OCI-LY7 (cell line): ENCODE data around the gene DCLK1. TPM values are rescaled to one million over a fixed set of nuclear protein-coding genes. Genes with fewer than 3 reads are reported as not detected.

Source experiments
- BruUV-seq: library from RNA; stranded (reverse); fragments of 400-500 nt; replicated peaks from 2 replicates; lab custom pipeline; 2021; lab: Mats Ljungman, UMichigan
- CTCF ChIA-PET: fragments of 300-600 bp; sonication (Branson Sonifier 250); formaldehyde crosslinking; loops from one replicate; lab custom pipeline; 2022; ENCODE audit warnings: antibody characterized with exemption; ENCODE audit not compliant: unreplicated experiment; lab: Charles Lee
- POLR2A ChIA-PET: fragments of 300-600 bp; sonication (Branson Sonifier 250); formaldehyde crosslinking; loops from one replicate; lab custom pipeline; 2022; ENCODE audit warnings: antibody characterized with exemption; lab: Charles Lee
- DNase-seq: peaks from one replicate; pipeline ENCODE4 v3.0.0-alpha.2; 2015; ENCODE audit warnings: low spot score
- H2AFZ ChIP-seq: fragments of 200-600 bp; sonication (generic), shearing (Covaris generic); 2 replicates; pipeline ENCODE4 v1.6.1; 2014; ENCODE audit warnings: mild to moderate bottlenecking, antibody characterized with exemption, low read length, moderate library complexity
- H3K27ac ChIP-seq: fragments of 200-600 bp; sonication (generic); 2 replicates; pipeline ENCODE4 v1.5.1; 2014; ENCODE audit warnings: mixed run types, low read depth, mild to moderate bottlenecking, moderate library complexity, low read length, inconsistent platforms; ENCODE audit not compliant: poor library complexity, severe bottlenecking
- H3K36me3 ChIP-seq: fragments of 200-600 bp; sonication (generic); 2 replicates; pipeline ENCODE4 v1.6.1; 2014; ENCODE audit warnings: mild to moderate bottlenecking, antibody characterized with exemption, low read length, moderate library complexity, mixed read lengths; ENCODE audit not compliant: insufficient read depth
- H3K4me1 ChIP-seq: fragments of 200-600 bp; sonication (generic); 2 replicates; pipeline ENCODE4 v1.5.1; 2014; ENCODE audit warnings: mild to moderate bottlenecking, low read length; ENCODE audit not compliant: insufficient read depth, poor library complexity, severe bottlenecking
- H3K4me2 ChIP-seq: fragments of 200-600 bp; sonication (generic); 2 replicates; pipeline ENCODE4 v1.6.1; 2014; ENCODE audit warnings: mild to moderate bottlenecking, low read length
- H3K4me3 ChIP-seq: fragments of 200-600 bp; sonication (generic); 2 replicates; pipeline ENCODE4 v1.5.1; 2014; ENCODE audit warnings: mild to moderate bottlenecking, low read depth, low read length; ENCODE audit not compliant: poor library complexity, severe bottlenecking
- H3K79me2 ChIP-seq: fragments of 200-600 bp; sonication (generic); 2 replicates; pipeline ENCODE4 v1.6.1; 2016; ENCODE audit warnings: low read depth, mild to moderate bottlenecking, low read length, moderate library complexity, mixed read lengths; ENCODE audit not compliant: insufficient read depth
- H3K9me2 ChIP-seq: fragments of 200-600 bp; sonication (generic); 2 replicates; pipeline ENCODE4 v1.6.1; 2016; ENCODE audit warnings: mild to moderate bottlenecking, low read length, mixed read lengths; ENCODE audit not compliant: insufficient read depth
- H3K9me3 ChIP-seq: fragments of 200-600 bp; sonication (generic); 2 replicates; pipeline ENCODE4 v1.6.1; 2014; ENCODE audit warnings: mild to moderate bottlenecking, mixed run types, low read length, mixed read lengths
- H4K20me1 ChIP-seq: fragments of 200-600 bp; sonication (generic); 2 replicates; pipeline ENCODE4 v1.6.1; 2014; ENCODE audit warnings: mild to moderate bottlenecking, antibody characterized with exemption, low read length, moderate library complexity, mixed read lengths; ENCODE audit not compliant: insufficient read depth
- EZH2phosphoT487 ChIP-seq: fragments of 200-600 bp; sonication (generic); IDR thresholded peaks from 2 replicates; pipeline ENCODE4 v1.6.1; 2018; ENCODE audit warnings: low read depth, borderline replicate concordance, mild to moderate bottlenecking, mixed run types, antibody characterized with exemption, low read length, moderate library complexity, mixed read lengths
- intact Hi-C: fragments of 100-400 bp; cut with micrococcal nuclease; formaldehyde crosslinking; loops from one replicate; pipeline ENCODE4 v1.10.0; 2022; ENCODE audit not compliant: unreplicated experiment
- total RNA-seq, 2 experiments: library from RNA; depleted of rRNA in 1 of 2; stranded (reverse); fragments of >200 nt in 1 of 2; shearing (Covaris generic) in 1 of 2; gene quantifications; 2 replicates each; pipeline ENCODE4 v1.2.3, GENCODE V29; 2014 to 2022
- TF ChIP-seq, protein P1 (sequence below): fragments of 200-600 bp; sonication (generic); conservative IDR thresholded peaks from 2 replicates; pipeline ENCODE4 v1.5.1; 2014; ENCODE audit warnings: mild to moderate bottlenecking, antibody characterized with exemption, low read length, moderate library complexity, mixed read lengths

DCLK1 gene
- total RNA-seq, 2 experiments from 2014 or later = not detected

DNA sequence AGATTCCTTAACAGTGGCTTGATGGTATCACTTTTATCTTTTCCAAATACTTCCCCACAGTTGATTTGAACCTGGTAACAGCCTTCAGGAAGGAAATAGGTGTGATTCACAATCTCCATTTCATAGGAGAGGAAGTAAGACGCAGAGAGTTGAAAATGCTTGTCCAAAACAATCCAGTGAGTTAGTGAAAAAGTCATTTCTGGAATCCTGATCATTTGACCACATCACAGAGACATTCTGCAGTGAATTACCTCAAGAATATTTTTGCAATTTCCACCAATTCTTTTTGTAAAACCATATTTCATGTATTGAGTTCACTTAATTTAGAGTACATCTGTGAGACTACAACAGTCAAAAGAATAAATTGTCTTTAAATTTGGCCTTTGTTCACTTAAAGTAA, 292.8 kb downstream of the DCLK1 start:
- CTCF ChIA-PET = no interaction called here
- no peak overlapping the region for H3K4me3 ChIP-seq
- no TSS peak for BruUV-seq
- DNase-seq = no peak
- no peaks in the 10 kb centered on the region for H3K9me2 ChIP-seq
- H2AFZ ChIP-seq = no peak overlapping the region
- H3K4me1 ChIP-seq = no peaks in the 10 kb centered on the region
- no peak overlapping the region for H3K4me2 ChIP-seq
- intact Hi-C loops = no loop called here
- no peaks in the 10 kb centered on the region for H3K9me3 ChIP-seq
- no peaks in the 10 kb centered on the region for H4K20me1 ChIP-seq
- H3K36me3 ChIP-seq = no peaks in the 10 kb centered on the region
- POLR2A ChIA-PET = no interaction called here
- no peak overlapping the region for H3K27ac ChIP-seq
- no peaks in the 10 kb centered on the region for H3K79me2 ChIP-seq
- TF ChIP-seq EZH2phosphoT487 = no peak
- TF ChIP-seq, protein P1, sequence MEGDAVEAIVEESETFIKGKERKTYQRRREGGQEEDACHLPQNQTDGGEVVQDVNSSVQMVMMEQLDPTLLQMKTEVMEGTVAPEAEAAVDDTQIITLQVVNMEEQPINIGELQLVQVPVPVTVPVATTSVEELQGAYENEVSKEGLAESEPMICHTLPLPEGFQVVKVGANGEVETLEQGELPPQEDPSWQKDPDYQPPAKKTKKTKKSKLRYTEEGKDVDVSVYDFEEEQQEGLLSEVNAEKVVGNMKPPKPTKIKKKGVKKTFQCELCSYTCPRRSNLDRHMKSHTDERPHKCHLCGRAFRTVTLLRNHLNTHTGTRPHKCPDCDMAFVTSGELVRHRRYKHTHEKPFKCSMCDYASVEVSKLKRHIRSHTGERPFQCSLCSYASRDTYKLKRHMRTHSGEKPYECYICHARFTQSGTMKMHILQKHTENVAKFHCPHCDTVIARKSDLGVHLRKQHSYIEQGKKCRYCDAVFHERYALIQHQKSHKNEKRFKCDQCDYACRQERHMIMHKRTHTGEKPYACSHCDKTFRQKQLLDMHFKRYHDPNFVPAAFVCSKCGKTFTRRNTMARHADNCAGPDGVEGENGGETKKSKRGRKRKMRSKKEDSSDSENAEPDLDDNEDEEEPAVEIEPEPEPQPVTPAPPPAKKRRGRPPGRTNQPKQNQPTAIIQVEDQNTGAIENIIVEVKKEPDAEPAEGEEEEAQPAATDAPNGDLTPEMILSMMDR = no peak

GRCh38 chr13:35836446-35836845, 294.7 kb downstream of the DCLK1 start:
- no peak for TF ChIP-seq EZH2phosphoT487
- TF ChIP-seq, protein P1 = no peak
- Histone ChIP-seq H3K4me3 (no peak overlapping the region), H3K36me3 (no peaks in the 10 kb centered on the region), H4K20me1 (no peaks in the 10 kb centered on the region), H3K4me1 (no peaks in the 10 kb centered on the region), H3K27ac (no peak overlapping the region), H3K4me2 (no peak overlapping the region), H3K9me3 (no peaks in the 10 kb centered on the region), H3K79me2 (no peaks in the 10 kb centered on the region), H2AFZ (no peak overlapping the region), H3K9me2 (no peaks in the 10 kb centered on the region)
- DNase-seq = no peak
- POLR2A ChIA-PET = no interaction called here
- CTCF ChIA-PET = no interaction called here
- intact Hi-C loops = no loop called here
- BruUV-seq = no TSS peak

DNA sequence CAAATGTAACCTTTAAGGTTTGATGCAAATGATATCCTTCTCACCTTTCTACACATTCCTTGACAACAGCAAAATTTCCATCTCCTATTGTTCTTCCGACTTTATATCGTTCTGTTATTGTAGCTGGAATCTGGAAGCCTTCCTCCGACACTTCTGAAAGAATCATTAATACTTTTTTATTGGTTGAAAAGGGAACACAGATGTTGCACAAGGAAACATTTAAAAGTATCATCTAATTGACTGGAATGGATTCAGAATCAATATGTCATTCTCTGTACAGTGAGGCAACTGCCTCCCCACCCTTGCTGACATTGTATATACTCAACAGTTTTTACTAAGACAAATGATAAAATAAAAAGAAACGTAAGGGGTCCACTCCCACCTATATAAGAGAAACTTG, 295.2 kb downstream of the DCLK1 start:
- Histone ChIP-seq H3K4me2 (no peak overlapping the region), H3K36me3 (no peaks in the 10 kb centered on the region), H3K4me3 (no peak overlapping the region), H3K4me1 (no peaks in the 10 kb centered on the region), H3K9me2 (no peaks in the 10 kb centered on the region), H4K20me1 (no peaks in the 10 kb centered on the region), H2AFZ (no peak overlapping the region), H3K27ac (no peak overlapping the region), H3K79me2 (no peaks in the 10 kb centered on the region), H3K9me3 (no peaks in the 10 kb centered on the region)
- BruUV-seq = no TSS peak
- intact Hi-C loops = no loop called here
- POLR2A ChIA-PET = no interaction called here
- CTCF ChIA-PET = no interaction called here
- TF ChIP-seq, protein P1 = no peak
- TF ChIP-seq EZH2phosphoT487 = no peak
- DNase-seq = no peak
